Activated T-cell treated with anti-CD3 and anti-CD28 coated beads, Interleukin-2, amount 50 U/mL, for 72 hours (primary cell): ENCODE results near the gene TEX19. TPM values are rescaled to one million over a fixed set of nuclear protein-coding genes. Genes with fewer than 3 reads are reported as not detected.
"Not testable (repeated sequence)": the region's sequence is repeated elsewhere in the genome, so short reads cannot be mapped to it uniquely, and the experiment has no call there.

Experiments
- ATAC-seq, 2 donors: fragments of 150-1000 bp; cut with Tn5 transposase; replicated peaks in 1 of 2; 2 replicates each; pipeline ENCODE4 v1.10.0; 2021; ENCODE audit warnings: moderate library complexity in 2 of 2, mild to moderate bottlenecking in 1 of 2
- DNase-seq, 2 donors: peaks; one replicate each; pipeline ENCODE4 v3.0.0; 2021 to 2022; ENCODE audit warnings: mixed read lengths in 1 of 2
- H3K27ac Mint-ChIP-seq: one replicate; pipeline ENCODE4 v1.8.0; 2022; ENCODE audit warnings: mild to moderate bottlenecking, moderate library complexity, mixed read lengths
- H3K27me3 Mint-ChIP-seq: one replicate; pipeline ENCODE4 v1.8.0; 2022; ENCODE audit warnings: low read depth, mixed read lengths
- H3K36me3 Mint-ChIP-seq, 2 donors: one replicate each; pipeline ENCODE4 v1.8.0; 2022; ENCODE audit warnings: mixed read lengths in 2 of 2, mild to moderate bottlenecking in 1 of 2; ENCODE audit not compliant: insufficient read depth in 2 of 2
- H3K4me1 Mint-ChIP-seq: one replicate; pipeline ENCODE4 v1.8.0; 2022; ENCODE audit warnings: low read depth, mixed read lengths
- H3K4me3 Mint-ChIP-seq, 2 donors: one replicate each; pipeline ENCODE4 v1.8.0; 2022; ENCODE audit warnings: mild to moderate bottlenecking in 2 of 2, mixed read lengths in 2 of 2, moderate library complexity in 2 of 2
- H3K9me3 Mint-ChIP-seq, 2 donors: one replicate each; pipeline ENCODE4 v1.8.0; 2022; ENCODE audit warnings: mixed read lengths in 2 of 2
- total RNA-seq, 2 donors: library from RNA; stranded (reverse); gene quantifications; one replicate each; pipeline ENCODE4 v1.2.3, GENCODE V29; 2022

TEX19 gene
- total RNA-seq, 2 donors from 2014 or later = 0.17 TPM; not detected in 1

- H3K36me3 Mint-ChIP-seq = no peaks in the 10 kb centered on the region
- H3K4me3 Mint-ChIP-seq = no peak overlapping the region
- H3K9me3 Mint-ChIP-seq = no peaks in the 10 kb centered on the region
- peaks cover 32% of the 10 kb centered on the region for H3K27me3 Mint-ChIP-seq
- ATAC-seq (no peak), DNase-seq (no peak)
- H3K4me1 Mint-ChIP-seq = peaks cover 10% of the 10 kb centered on the region
- H3K27ac Mint-ChIP-seq = no peak overlapping the region
Observed at GRCh38 chr17:82366749-82367148, 7.7 kb downstream of the TEX19 start.

- Mint-ChIP-seq H3K36me3 (no peaks in the 10 kb centered on the region), H3K27ac (no peak overlapping the region), H3K4me1 (peaks cover 16% of the 10 kb centered on the region), H3K4me3 (no peak overlapping the region), H3K27me3 (peaks cover 40% of the 10 kb centered on the region), H3K9me3 (no peaks in the 10 kb centered on the region)
- no peak for DNase-seq
- ATAC-seq = peak; percentile 52 to 66
Observed at GRCh38 chr17:82367724-82368524, 8.9 kb downstream of the TEX19 start.

DNA sequence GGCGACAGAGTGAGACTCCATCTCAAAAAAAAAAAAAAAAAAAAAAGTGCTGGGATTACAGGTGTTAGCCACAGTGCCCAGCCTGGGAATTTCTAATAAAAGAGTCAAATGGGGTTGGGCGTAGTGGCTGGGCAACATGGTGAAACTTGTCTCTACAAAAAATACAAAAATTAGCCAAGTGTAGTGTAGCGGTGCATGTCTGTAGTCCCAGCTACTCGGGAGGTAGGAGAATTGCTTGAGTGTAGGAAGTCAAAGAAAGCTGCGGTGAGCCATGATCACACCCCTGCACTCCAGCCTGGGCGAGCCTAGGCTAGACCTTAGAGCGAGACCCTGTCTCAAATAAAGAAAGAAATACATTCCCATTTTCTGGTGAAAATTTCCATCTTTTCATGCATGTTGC is 10.2 kb downstream of the TEX19 start:
- Mint-ChIP-seq H3K36me3 (no peaks in the 10 kb centered on the region), H3K4me1 (peaks cover 23% of the 10 kb centered on the region), H3K4me3 (no peak overlapping the region), H3K27ac (no peak overlapping the region), H3K9me3 (no peaks in the 10 kb centered on the region), H3K27me3 (peaks cover 48% of the 10 kb centered on the region)
- ATAC-seq (no peak), DNase-seq (no peak)

- ATAC-seq (peak; percentile 54 to 62), DNase-seq (peak; percentile 29 to 30)
- Mint-ChIP-seq H3K27ac (no peak overlapping the region), H3K27me3 (peaks cover 51% of the 10 kb centered on the region), H3K9me3 (no peaks in the 10 kb centered on the region), H3K36me3 (no peaks in the 10 kb centered on the region), H3K4me1 (peaks cover 23% of the 10 kb centered on the region), H3K4me3 (peak overlapping the region; percentile 82 to 87)
Observed at GRCh38 chr17:82370471-82371332, 11.7 kb downstream of the TEX19 start.

- DNase-seq (no peak), ATAC-seq (no peak)
- Mint-ChIP-seq H3K27me3 (peaks cover 54% of the 10 kb centered on the region), H3K4me3 (peak within 1 kb of the TSS; percentile 82 to 87), H3K27ac (no peak within 1 kb of the TSS), H3K9me3 (no peaks in the 10 kb centered on the region), H3K4me1 (peaks cover 23% of the 10 kb centered on the region), H3K36me3 (no peaks in the 10 kb centered on the region)
Observed at GRCh38 chr17:82371333-82372248, 12.5 kb downstream of the TEX19 start, which contains the start of gene UTS2R. TSS of gene UTS2R (plus strand) at chr17:82371765. CDS start at chr17:82374325, 2,560 bp downstream.

DNA sequence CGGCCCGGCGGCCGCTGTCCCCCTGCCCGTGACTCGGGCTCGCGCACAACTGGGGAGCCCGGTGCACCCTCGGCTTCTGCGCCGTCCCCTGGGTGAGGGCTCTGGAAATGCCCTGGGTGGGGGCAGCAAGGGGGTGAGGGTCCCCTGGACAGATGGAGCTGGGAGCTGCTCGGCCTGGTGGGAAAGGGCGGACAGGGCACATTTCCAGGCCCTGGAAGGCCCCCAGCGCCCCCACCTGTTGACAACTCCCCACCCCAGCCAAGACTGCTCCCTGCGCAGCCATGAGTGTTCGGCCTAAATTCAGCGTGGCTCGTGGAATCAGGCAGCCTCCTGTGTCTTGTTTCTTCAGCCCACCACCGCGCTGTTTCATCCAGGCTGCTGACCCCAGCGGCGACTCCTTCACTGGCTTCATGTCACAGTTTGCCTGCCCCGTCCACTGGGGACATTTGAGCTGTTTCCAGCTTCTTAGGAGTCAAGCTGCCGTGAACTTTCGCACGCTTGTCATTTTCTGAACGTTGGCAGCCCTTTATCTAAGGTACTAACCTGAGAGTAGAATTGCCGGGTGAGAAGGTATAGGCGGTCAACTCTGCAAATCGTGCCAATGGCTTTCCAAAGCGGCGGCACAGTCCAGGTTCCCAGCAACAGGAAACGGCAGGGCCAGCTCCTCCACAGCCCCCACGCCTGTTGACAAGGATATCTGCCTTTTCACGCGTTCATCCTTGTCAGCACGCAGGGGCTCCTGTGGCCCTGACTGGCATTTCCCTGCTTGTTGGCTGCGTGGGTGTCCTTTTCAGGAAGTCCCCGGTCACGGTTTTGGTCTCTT is 13.4 kb downstream of the TEX19 start:
- Mint-ChIP-seq H3K27me3 (peaks cover 52% of the 10 kb centered on the region), H3K4me1 (peaks cover 23% of the 10 kb centered on the region), H3K4me3 (peak overlapping the region; percentile 34 to 56), H3K9me3 (no peaks in the 10 kb centered on the region), H3K27ac (no peak overlapping the region), H3K36me3 (no peaks in the 10 kb centered on the region)
- DNase-seq (no peak), ATAC-seq (no peak)

DNA sequence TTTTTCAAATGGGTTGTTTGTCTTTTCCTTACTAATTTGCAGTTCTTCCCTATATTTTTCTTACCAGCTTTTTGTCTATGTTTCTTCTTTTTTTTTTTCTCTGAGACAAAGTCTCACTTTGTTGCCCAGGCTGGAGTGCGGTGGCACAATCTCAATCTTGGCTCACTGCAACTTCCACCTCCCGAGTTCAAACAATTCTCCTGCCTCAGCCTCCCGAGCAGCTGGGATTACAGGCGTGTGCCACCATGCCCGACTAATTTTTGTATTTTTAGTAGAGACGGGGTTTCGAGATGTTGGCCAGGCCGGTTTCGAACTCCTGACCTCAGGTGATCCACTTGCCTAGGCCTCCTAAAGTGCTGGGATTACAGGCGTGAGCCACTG is 14.0 kb downstream of the TEX19 start:
- H3K9me3 Mint-ChIP-seq, DNase-seq, H3K36me3 Mint-ChIP-seq, ATAC-seq, H3K27ac Mint-ChIP-seq: not testable (repeated sequence)
- H3K4me1 Mint-ChIP-seq = peaks cover 23% of the 10 kb centered on the region
- peaks cover 51% of the 10 kb centered on the region for H3K27me3 Mint-ChIP-seq
- H3K4me3 Mint-ChIP-seq = peak overlapping the region; percentile 20 to 56

- no peaks in the 10 kb centered on the region for H3K36me3 Mint-ChIP-seq
- ATAC-seq (no peak), DNase-seq (no peak)
- H3K27ac Mint-ChIP-seq = no peak overlapping the region
- H3K4me1 Mint-ChIP-seq = peaks cover 27% of the 10 kb centered on the region
- no peak overlapping the region for H3K4me3 Mint-ChIP-seq
- H3K9me3 Mint-ChIP-seq = no peaks in the 10 kb centered on the region
- H3K27me3 Mint-ChIP-seq = peaks cover 54% of the 10 kb centered on the region
Observed at GRCh38 chr17:82373731-82374625, 14.9 kb downstream of the TEX19 start.

DNA sequence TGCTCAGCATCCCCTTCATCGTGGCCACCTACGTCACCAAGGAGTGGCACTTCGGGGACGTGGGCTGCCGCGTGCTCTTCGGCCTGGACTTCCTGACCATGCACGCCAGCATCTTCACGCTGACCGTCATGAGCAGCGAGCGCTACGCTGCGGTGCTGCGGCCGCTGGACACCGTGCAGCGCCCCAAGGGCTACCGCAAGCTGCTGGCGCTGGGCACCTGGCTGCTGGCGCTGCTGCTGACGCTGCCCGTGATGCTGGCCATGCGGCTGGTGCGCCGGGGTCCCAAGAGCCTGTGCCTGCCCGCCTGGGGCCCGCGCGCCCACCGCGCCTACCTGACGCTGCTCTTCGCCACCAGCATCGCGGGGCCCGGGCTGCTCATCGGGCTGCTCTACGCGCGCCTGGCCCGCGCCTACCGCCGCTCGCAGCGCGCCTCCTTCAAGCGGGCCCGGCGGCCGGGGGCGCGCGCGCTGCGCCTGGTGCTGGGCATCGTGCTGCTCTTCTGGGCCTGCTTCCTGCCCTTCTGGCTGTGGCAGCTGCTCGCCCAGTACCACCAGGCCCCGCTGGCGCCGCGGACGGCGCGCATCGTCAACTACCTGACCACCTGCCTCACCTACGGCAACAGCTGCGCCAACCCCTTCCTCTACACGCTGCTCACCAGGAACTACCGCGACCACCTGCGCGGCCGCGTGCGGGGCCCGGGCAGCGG is 15.7 kb downstream of the TEX19 start:
- no peak for ATAC-seq
- H3K27me3 Mint-ChIP-seq = peaks cover 50% of the 10 kb centered on the region

GRCh38 chr17:82375359-82376041 is 16.5 kb downstream of the TEX19 start:
- H3K36me3 Mint-ChIP-seq = no peaks in the 10 kb centered on the region
- peaks cover 54% of the 10 kb centered on the region for H3K27me3 Mint-ChIP-seq
- no peaks in the 10 kb centered on the region for H3K9me3 Mint-ChIP-seq
- no peak for ATAC-seq
- H3K27ac Mint-ChIP-seq = no peak overlapping the region
- DNase-seq = no peak
- H3K4me3 Mint-ChIP-seq = no peak overlapping the region
- peaks cover 26% of the 10 kb centered on the region for H3K4me1 Mint-ChIP-seq

More for the DNA sequence above, 15.7 kb downstream of the TEX19 start:
- Mint-ChIP-seq H3K4me1 (peaks cover 29% of the 10 kb centered on the region), H3K4me3 (no peak overlapping the region), H3K27ac (no peak overlapping the region), H3K36me3 (no peaks in the 10 kb centered on the region), H3K9me3 (no peaks in the 10 kb centered on the region)
- DNase-seq = no peak
